ENCODE data around the gene INSYN2B. TPM values are rescaled to one million over a fixed set of nuclear protein-coding genes. Genes with fewer than 3 reads are reported as not detected.
"Not testable (repeated sequence)": the region's sequence is repeated elsewhere in the genome, so short reads cannot be mapped to it uniquely, and the experiment has no call there.

Gene INSYN2B
- polyA plus RNA-seq, 10 donors = 0.05 to 0.36 (median 0.19) TPM

DNA sequence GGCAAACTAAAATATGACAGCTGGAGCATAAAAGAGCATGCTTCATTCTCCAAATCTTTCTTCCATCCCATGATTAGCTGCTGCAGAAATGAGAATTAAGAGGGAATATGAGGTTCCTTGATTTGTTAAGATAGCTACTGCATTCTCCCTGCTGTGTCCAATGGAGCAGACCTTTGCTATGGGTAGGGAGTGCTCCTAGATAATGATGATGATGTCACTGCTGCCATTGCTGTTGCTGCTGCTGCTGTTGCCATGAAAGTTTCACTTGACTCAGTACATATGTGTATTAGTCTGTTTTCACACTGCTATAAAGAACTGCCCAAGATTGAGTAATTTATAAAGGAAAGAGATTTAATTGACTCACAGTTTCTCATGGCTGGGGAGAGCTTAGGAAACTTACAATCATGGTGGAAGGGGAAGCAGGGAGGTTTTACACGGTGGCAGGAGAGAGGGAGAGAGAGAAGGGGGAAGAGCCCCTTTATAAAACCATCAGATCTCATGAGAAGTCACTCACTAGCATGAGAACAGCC lies 128.9 kb downstream of the INSYN2B start:
- no peak for DNase-seq

DNA sequence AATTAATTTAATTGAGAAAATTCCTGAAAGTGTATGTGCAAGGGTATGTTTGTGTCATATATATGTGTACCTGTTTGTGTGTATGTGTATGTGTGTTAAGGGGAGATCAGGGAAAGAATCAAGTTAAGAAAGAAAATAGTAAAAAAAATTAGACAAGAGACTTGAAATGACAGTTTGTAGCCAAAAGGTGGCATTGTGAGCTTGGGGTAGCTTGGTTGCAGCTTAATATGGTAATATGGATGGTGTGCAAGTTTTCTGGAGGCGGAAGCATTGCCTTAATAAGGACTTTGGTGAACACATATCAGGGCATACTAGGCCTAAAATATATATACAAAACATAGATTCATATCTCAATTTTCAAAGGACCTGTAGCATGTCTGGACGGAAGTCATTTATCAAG lies 129.9 kb downstream of the INSYN2B start:
- DNase-seq = no peak

DNA sequence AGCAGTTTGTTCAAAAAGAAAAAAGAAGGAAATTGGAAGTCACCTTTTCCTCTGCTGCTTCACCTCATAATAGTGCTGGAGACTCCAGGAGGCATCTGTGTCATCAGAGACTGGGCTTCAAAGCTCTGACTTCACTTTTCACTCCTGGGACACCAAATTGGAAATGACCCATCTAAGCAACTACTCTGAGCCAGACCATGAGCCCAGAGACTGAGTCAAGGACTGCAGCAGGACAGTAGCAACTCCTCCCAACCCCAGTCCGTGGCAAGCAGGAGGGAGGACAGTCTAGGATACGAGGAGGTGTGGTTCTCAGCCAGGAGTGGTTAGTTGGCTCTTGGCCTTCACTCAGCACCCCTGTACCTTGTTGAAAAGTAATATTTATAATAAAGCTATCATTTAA lies 131.5 kb downstream of the INSYN2B start:
- no peak for DNase-seq

DNA sequence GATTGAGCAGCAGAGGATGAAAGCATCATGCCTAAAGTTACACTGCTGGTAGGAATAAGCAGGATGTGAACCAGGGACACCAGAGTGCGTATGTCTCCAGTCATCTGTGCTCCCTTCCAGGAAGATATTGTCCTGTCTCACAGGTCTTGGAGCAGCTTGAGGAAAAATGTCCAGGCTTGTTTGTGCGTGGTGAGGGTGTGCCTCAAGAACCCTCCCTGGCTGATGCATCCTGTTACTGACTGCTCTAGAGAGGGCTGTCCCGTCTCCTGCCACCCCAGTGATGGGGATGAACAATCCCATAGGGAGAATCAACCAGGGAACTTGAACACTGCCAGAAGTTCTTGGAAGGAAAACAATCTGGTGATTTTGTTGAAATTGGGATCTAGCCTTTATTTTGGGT lies 132.0 kb downstream of the INSYN2B start:
- no peak for DNase-seq

DNA sequence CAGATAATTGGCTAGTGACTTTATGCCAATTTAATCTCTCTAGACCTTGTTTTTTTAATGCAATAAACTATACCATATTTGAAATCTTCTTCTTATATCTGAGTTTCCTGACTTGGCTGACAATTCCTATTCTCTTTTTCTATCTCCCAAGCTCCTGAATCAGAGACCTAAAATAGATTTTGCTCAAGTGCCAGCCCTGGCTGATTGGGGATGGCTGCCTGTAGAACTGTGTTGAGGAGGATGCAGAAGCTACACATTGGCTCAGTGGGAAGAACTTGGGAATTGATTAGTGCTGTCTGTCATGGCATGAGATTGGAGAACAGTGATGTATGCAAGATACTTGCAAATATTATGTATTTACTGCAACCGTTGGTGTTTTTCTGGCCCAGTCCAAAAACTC lies 132.8 kb downstream of the INSYN2B start:
- no peak for DNase-seq

DNA sequence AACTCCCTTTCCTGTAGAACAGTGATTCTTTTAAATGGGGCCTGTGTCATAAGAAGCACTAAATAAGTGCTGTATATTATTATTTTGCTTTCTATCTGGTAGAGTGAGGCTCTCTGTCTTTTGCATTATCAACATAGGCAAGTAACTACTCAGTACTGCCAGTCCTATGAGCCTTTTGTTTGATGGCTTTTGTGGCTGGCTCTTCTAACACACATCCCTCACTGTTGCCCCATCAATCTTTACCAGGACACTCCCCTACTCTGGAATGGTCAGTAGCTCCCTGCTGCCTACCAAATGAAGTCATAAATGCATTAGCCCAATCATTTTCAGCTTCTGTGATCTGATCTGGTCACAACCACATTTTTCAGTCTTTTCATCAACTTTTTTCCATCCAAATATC lies 137.6 kb downstream of the INSYN2B start:
- no peak for DNase-seq

DNA sequence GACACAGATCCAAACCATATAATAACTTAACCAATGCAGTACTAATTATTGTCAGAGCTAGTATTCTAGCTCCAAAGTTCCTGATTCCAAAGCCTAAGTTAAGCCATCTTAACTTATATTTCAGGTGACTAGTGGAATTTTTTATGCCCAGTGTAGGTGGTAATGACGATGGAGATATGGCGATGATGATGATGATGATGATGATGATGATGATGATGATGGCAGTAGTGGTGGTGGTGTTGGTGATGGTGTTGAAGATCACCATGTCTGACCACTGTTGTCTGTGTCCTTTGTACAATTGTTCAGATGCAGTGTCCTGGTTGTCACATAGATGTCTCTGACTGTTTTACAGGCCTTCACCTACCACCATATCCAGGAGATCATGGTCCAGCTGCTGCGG lies 139.9 kb downstream of the INSYN2B start:
- no peak for DNase-seq

DNA sequence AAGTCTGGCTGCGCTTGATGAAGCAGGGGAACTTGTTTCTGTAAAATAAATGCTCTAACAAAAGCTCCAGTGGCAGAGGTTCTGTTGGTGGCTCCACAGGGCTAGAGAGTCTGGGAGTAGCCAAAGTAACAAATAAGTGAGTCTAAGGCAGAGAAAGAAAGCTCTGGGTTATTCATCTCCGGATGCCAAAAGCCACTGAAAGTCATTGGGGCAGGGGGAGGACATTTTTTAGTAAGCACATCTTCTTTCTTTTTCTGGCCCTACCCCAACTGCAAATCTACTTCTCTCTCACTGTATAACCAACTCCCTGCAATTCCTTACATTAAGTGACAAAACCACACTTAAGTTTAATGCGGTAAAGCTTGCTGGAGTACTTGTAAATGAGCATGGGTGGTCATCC lies 141.6 kb downstream of the INSYN2B start:
- DNase-seq = no peak

DNA sequence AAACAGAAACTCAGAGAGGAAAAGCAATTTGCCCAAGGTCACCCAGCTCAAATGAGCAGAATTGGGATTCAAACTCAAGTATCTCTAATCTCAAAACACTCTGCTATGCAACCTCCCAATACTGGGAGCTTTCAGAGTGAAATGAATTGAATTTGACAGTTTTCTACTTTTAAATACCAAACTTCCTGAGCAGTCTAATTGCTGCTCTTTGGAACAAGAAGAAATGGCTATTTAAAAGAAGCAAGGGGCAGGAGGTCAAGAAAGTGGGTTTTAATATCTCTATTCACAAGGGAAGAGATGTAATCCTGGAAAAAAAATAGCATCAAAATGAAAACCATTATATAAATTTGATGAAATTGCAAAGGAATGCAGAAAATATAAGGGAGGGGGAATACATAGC lies 142.6 kb downstream of the INSYN2B start:
- DNase-seq = no peak

DNA sequence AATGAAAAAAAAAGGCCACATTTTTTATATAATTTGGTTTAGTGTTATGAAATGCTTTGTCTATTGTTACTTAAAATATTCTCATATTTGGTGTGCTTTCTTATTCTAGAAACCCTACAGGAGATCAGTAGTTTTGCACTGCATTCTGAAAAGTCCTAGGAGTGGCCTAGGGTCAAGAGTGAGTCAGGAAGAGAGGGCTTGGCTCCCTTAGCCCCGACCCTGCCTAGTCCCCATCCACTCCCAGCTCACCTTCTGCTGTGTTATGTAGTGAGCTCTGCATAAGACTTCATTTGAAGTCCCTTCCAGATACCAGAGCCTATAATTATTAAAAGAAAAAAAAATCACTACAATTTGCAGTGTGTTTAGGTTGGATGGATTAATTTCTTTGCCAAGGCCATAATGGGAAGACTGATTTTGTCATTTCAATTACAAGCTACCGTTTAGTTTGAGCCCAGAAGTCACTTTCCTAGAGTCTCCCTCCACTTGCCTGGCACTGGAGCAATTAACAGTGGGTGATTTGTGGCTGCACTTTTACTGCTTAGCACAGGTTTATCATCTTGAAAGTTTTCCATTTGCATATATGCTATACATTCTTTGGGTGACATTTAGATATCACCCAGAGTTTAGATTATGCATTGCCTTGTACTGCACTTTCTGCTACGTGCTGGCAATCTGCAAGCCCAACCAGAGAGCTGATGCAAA lies 143.3 kb downstream of the INSYN2B start:
- no peak for DNase-seq

DNA sequence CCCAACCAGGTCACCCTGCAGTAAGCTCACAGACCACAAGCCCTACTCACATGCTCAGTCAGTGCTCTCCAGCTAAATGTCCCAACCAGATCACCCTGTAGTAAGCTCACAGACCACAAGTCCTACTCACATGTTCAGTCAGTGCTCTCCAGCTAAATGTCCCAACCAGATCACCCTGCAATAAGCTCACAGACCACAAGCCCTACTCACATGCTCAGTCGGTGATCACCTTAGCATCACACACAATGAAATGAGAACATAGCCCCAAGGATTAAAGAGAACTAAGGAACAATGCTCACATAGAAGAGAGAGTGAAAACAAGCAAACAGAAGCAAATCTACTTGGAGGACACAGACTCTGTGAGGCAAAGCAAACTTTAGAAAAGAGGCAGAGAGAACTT lies 145.8 kb downstream of the INSYN2B start:
- not testable (repeated sequence) for DNase-seq

DNA sequence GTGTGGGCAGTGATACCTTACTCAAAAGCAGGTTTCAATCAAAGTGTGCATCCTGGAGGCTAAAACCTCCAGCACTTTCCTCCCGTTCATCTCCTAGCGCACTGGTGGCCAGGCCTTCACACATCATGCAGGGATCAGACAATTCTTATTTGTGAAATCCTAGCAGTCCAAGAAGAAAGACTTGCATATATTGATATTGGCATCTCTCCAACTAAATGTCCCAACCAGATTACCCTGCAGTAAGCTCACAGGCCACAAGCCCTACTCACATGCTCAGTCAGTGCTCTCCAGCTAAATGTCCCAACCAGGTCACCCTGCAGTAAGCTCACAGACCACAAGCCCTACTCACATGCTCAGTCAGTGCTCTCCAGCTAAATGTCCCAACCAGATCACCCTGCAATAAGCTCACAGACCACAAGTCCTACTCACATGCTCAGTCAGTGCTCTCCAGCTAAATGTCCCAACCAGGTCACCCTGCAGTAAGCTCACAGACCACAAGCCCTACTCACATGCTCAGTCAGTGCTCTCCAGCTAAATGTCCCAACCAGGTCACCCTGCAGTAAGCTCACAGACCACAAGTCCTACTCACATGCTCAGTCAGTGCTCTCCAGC lies 146.5 kb downstream of the INSYN2B start:
- DNase-seq = not testable (repeated sequence)

DNA sequence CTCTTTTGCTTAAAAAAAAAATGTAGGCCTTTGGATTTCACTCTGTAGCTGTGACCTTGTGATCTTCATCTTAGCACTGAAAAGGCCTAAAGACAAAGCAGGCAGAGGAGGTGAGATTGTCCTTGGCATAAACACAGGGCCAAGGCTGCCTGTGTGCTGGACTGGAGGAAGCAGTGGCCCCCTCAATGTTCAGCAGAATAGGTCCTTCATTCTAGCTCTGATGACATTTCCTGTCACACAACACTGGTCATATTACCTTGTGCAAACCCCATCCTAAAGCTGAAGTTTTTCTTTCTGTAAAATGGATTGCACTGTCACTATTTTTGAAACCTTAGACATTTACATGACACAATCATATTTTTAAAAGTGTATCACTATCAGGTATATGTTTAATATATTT lies 147.4 kb downstream of the INSYN2B start:
- no peak for DNase-seq

DNA sequence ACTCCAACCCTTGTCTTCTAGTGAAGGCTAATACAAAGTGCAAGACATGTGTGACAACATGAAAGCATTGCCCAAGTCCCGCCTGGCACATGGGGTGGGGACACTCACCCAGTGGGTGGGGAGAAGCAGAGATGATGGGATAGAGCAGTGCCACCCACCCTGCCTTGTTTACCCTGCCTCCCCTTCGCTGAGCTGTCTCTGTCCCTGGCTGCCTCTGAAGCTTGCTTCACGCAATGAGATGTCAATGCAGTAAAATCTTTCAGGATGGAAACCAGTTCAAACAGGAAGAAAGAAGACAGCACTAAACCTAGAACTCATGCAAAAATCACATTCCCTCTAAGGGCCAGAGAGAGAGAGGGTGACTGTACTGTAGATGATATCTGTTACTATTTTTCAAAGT lies 148.0 kb downstream of the INSYN2B start:
- DNase-seq = no peak

DNA sequence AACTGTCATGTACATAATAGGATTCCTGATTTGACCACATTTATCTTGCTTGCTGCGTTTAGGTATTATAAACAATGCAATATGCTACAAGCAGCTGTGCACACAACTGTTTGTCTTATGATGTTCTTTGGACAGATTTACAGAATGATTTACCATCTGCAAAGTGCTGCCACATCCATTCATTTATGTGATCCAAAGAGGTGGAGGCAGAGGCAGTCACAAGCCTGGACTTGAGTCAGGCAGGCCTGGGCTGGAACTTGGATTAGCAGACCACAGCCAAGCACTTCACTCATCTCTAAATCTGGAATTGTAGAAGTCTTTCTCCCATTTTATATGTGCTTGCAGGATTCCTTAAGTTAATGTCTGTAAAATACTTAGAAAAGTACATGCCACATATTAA lies 149.0 kb downstream of the INSYN2B start:
- peak in 1 of 3 donors; percentile 5 for DNase-seq

DNA sequence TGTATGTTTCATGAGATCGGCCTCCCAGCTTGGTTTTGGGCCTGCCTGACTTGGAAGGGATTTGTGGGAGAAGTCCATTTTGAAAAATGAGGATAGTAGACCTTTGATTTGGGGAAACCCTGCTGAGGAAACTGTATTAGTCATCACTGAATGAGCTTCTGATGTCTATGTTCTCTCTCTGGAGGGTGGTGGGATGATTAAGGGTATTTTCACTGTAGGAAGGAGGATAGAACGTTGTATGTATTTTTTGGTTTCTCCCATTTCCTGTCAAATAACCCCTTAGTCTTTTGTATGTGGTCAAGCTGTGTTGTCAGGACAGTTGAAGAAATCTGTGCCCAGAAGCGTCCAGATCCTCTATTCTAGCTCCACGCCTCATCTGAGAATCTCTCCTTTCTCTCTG lies 151.9 kb downstream of the INSYN2B start:
- DNase-seq = no peak

DNA sequence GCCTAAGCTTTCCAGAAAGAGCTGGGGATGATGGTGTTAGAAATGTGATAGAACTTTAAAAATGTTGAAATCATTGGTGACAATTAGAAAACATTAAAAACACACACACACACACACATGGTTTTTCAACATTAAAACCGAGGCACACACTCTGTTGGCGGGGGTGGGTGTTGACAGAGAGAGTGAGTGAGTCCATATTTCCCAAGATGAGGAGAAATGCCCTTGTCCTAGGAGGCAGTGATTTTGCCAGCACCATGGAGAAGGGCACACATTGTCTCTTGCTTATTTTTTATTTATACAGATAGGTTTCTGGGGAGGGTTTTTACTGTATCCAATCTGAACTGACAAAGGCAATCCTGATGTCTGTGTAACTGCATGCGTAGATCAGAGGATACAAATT lies 152.5 kb downstream of the INSYN2B start:
- no peak for DNase-seq

DNA sequence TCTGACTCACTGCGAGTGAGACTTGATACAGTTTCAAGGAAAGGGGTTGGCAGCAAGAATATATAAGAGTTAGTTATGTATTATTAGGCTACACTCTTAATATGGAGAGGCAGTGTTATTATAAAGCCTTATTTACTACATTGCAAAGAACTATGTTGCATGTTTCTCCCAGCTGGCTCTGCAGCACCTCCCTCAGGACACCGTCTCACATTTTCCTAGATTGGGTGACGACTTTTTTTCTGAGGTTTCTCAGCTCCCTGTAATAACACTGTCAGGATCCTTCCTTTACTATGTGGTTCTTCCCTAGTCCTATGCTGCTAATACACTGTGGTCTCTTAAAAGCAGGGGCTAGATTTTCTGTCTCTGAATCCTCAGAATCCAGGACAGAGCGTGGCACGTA lies 153.7 kb downstream of the INSYN2B start:
- no peak for DNase-seq

DNA sequence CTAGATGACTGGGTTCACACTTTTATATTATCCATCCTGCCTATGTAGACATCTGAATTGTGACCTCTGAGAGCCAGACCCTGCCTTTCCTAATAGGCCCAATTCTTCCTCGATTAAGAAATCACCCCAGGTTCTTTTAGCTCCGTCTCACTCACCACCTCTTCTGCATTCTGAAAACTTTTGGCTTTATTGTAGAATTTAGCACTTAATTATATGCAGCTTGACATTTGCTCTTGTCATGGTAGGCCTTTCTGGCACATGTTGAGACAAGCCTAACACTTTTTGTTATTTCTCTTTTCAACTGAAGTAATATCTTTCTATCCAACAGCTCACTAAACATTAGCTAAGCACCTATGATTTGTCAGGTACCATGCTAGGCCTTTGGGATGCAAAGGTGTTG lies 163.3 kb downstream of the INSYN2B start:
- no peak for DNase-seq

DNA sequence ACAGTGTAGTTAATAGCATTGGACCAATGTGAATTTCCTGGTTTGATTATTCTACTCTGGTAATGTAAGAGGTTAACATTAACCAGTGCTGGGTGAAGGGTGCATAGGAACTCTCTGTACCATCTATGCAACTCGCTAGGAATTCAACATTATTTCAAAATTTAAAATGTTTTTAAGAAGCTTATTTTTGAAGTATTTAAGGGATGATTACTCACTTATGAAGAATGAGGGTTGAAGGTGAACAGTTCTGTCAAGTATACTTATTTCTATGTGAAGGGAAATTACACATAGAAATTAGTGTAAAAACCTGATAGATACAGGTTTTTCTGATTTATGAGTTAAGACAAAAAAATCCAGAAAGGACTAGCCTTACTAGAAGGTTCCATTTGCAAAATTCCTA lies 165.8 kb downstream of the INSYN2B start:
- no peak for DNase-seq

Measured in muscle of back (tissue), 11 donors.